HUES64 (cell line): Measurements from ENCODE around the gene ARHGEF38.
"Not testable (repeated sequence)": the region's sequence is repeated elsewhere in the genome, so short reads cannot be mapped to it uniquely, and the experiment has no call there.

Source experiments
- H3K27ac ChIP-seq: 2 replicates; pipeline ENCODE4 v1.7.0; 2013; ENCODE audit warnings: low read depth, low read length, inconsistent platforms
- H3K27me3 ChIP-seq: 2 replicates; pipeline ENCODE4 v1.6.1; 2013; ENCODE audit warnings: mild to moderate bottlenecking, low read length; ENCODE audit not compliant: insufficient read depth
- H3K36me3 ChIP-seq: 2 replicates; pipeline ENCODE4 v1.6.1; 2013; ENCODE audit warnings: mild to moderate bottlenecking, low read length; ENCODE audit not compliant: insufficient read depth
- H3K4me1 ChIP-seq: 2 replicates; pipeline ENCODE4 v1.6.1; 2013; ENCODE audit warnings: mild to moderate bottlenecking, low read length, moderate library complexity; ENCODE audit not compliant: insufficient read depth
- H3K4me3 ChIP-seq: 2 replicates; pipeline ENCODE4 v1.5.1; 2013; ENCODE audit warnings: mild to moderate bottlenecking, low read length, moderate library complexity
- H3K9ac ChIP-seq: 2 replicates; pipeline ENCODE4 v1.6.1; 2013; ENCODE audit warnings: mild to moderate bottlenecking, low read depth, low read length
- H3K9me3 ChIP-seq: 2 replicates; pipeline ENCODE4 v1.6.1; 2013; ENCODE audit warnings: low read depth, low read length; ENCODE audit not compliant: insufficient read depth
- WGBS: fragments of 150-250, 120-280 bp; methylation state at CpG from one replicate; pipeline ENCODE4 v1.1.7; 2013; ENCODE audit warnings: missing lambda C conversion rate; 5-methylcytosine and 5-hydroxymethylcytosine counted together

ARHGEF38 gene

DNA sequence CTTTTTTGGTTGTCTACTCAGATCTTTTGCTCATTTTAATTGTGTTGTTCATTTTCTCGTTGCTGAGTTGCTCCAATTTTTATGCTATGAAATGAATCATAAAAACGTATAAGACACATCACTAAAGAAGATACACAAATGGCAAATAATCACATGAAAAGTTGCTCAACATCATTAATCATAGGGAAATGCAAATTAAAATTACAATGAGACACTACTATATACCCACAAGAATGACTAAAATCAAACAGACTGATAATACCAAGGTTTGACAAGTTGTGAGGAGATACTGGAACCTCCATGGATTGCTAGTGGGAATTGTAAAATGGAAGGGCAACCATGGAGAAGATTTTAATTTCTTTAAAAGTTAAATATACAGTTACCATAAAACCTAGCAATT, 173.2 kb downstream of the ARHGEF38 start:
- H3K4me3 ChIP-seq = no peak overlapping the region
- H3K27me3 ChIP-seq = no peaks in the 10 kb centered on the region
- H3K27ac ChIP-seq = no peak overlapping the region
- H3K36me3 ChIP-seq = peaks cover 88% of the 10 kb centered on the region
- no peaks in the 10 kb centered on the region for H3K4me1 ChIP-seq
- 95% methylated on average over 2 of the region's 2 CpGs for WGBS
- H3K9me3 ChIP-seq = peaks cover 15% of the 10 kb centered on the region
- no peak overlapping the region for H3K9ac ChIP-seq

DNA sequence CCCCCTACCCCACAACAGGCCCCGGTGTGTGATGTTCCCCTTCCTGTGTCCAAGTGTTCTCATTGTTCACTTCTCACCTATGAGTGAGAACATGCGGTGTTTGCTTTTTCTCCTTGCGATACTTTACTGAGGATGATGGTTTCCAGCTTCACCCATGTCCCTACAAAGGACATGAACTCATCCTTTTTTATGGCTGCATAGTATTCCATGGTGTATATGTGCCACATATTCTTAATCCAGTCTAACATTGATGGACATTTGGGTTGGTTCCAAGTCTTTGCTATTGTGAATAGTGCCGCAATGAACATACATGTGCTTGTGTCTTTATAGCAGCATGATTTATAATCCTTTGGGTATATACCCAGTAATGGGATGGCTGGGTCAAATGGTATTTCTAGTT, 177.5 kb downstream of the ARHGEF38 start:
- H3K27me3 ChIP-seq, H3K9ac ChIP-seq, H3K27ac ChIP-seq, H3K4me3 ChIP-seq, H3K4me1 ChIP-seq: not testable (repeated sequence)
- H3K9me3 ChIP-seq = peaks cover 15% of the 10 kb centered on the region
- H3K36me3 ChIP-seq = peaks cover 55% of the 10 kb centered on the region
- 94% methylated on average over 4 of the region's 4 CpGs for WGBS
